GM23338 (cell line): ENCODE results near the gene PPM1H. TPM values are rescaled to one million over a fixed set of nuclear protein-coding genes. Genes with fewer than 3 reads are reported as not detected.

Experiments used
- ATAC-seq: fragments of 200-7000 bp; cut with Tn5 transposase; 3 replicates; pipeline ENCODE4 v1.9.1; 2020
- DNase-seq: peaks from one replicate; pipeline ENCODE4 v3.0.0-alpha.2; 2015; ENCODE audit warnings: low spot score
- H2AFZ ChIP-seq: fragments of 200-600 bp; sonication (generic); 2 replicates; pipeline ENCODE4 v1.8.0; 2016; ENCODE audit warnings: antibody characterized with exemption, mild to moderate bottlenecking, moderate library complexity
- H3F3A ChIP-seq: fragments of 200-600 bp; sonication (generic); replicated peaks from 2 replicates; pipeline ENCODE4 v1.8.0; 2017; ENCODE audit warnings: antibody characterized with exemption, mixed run types, low read depth
- H3K27ac ChIP-seq: fragments of 200-600 bp; sonication (generic); 2 replicates; pipeline ENCODE4 v1.6.1; 2016; ENCODE audit warnings: low read depth
- H3K27me3 ChIP-seq: fragments of 200-600 bp; sonication (generic); 2 replicates; pipeline ENCODE4 v1.8.0; 2016; ENCODE audit warnings: mild to moderate bottlenecking, mixed run types, moderate library complexity; ENCODE audit not compliant: insufficient read depth
- H3K36me3 ChIP-seq: fragments of 200-600 bp; sonication (generic); 2 replicates; pipeline ENCODE4 v1.8.0; 2016; ENCODE audit warnings: mild to moderate bottlenecking; ENCODE audit not compliant: insufficient read depth
- H3K4me1 ChIP-seq: fragments of 200-600 bp; sonication (generic); 2 replicates; pipeline ENCODE4 v1.8.0; 2016; ENCODE audit warnings: mild to moderate bottlenecking, moderate library complexity; ENCODE audit not compliant: insufficient read depth
- H3K4me2 ChIP-seq: fragments of 200-600 bp; sonication (generic); 2 replicates; pipeline ENCODE4 v1.7.1; 2017; ENCODE audit warnings: mixed run types
- H3K4me3 ChIP-seq: fragments of 200-600 bp; sonication (generic); 2 replicates; pipeline ENCODE4 v1.6.1; 2016; ENCODE audit warnings: mixed run types
- H3K79me2 ChIP-seq: fragments of 200-600 bp; sonication (generic); replicated peaks from 2 replicates; pipeline ENCODE4 v1.8.0; 2017; ENCODE audit warnings: mild to moderate bottlenecking; ENCODE audit not compliant: insufficient read depth
- H3K9me2 ChIP-seq: fragments of 200-600 bp; sonication (generic); 2 replicates; pipeline ENCODE4 v1.8.0; 2017; ENCODE audit not compliant: insufficient read depth
- H4K20me1 ChIP-seq: fragments of 200-600 bp; sonication (generic); replicated peaks from 2 replicates; pipeline ENCODE4 v1.8.0; 2017; ENCODE audit warnings: mild to moderate bottlenecking; ENCODE audit not compliant: insufficient read depth
- H3K27ac Mint-ChIP-seq: 2 replicates; pipeline ENCODE4 v1.8.0; 2020; ENCODE audit warnings: inconsistent platforms, mild to moderate bottlenecking, moderate library complexity, mixed read lengths
- H3K27me3 Mint-ChIP-seq: 3 replicates; pipeline ENCODE4 v1.8.0; 2022; ENCODE audit warnings: low read depth, mild to moderate bottlenecking, moderate library complexity, mixed read lengths, inconsistent platforms; ENCODE audit not compliant: insufficient read depth, poor library complexity
- H3K36me3 Mint-ChIP-seq: 3 replicates; pipeline ENCODE4 v1.8.0; 2021; ENCODE audit warnings: low read depth, mild to moderate bottlenecking, inconsistent platforms, moderate library complexity, mixed read lengths
- H3K4me1 Mint-ChIP-seq: 3 replicates; pipeline ENCODE4 v1.8.0; 2020; ENCODE audit warnings: mild to moderate bottlenecking, inconsistent platforms, mixed read lengths
- H3K4me3 Mint-ChIP-seq: 3 replicates; pipeline ENCODE4 v1.8.0; 2021; ENCODE audit warnings: moderate library complexity, mild to moderate bottlenecking, inconsistent platforms, mixed read lengths
- H3K9me3 Mint-ChIP-seq: 3 replicates; pipeline ENCODE4 v1.8.0; 2020; ENCODE audit warnings: moderate library complexity, mild to moderate bottlenecking, inconsistent platforms, mixed read lengths
- CREB1 ChIP-seq: fragments of 250-450 bp; sonication (Bioruptor Pico); IDR thresholded peaks from 2 replicates; pipeline ENCODE4 v1.5.0; 2020; ENCODE audit warnings: low read depth, mild to moderate bottlenecking, moderate library complexity
- ETS1 ChIP-seq: IDR thresholded peaks from 2 replicates; pipeline ENCODE4 v1.6.1; 2016; ENCODE audit warnings: antibody characterized with exemption
- NANOG ChIP-seq: IDR thresholded peaks from 2 replicates; pipeline ENCODE4 v1.6.1; 2016; ENCODE audit warnings: antibody characterized with exemption, borderline replicate concordance
- REST ChIP-seq: IDR thresholded peaks from one replicate; pipeline ENCODE4 v1.6.1; 2018; ENCODE audit warnings: antibody characterized with exemption; ENCODE audit not compliant: unreplicated experiment
- ZNF114 ChIP-seq: fragments of 250-450 bp; sonication (Bioruptor Pico); IDR thresholded peaks from 2 replicates; pipeline ENCODE4 v1.5.0; 2020; ENCODE audit warnings: mild to moderate bottlenecking, moderate library complexity
- polyA plus RNA-seq: library from polyadenylated mRNA; unstranded; fragments of >200 nt; fragmentation: Nextera tagmentation; extraction: Ambion mirVana; gene quantifications from 2 replicates; pipeline ENCODE4 v1.2.1, GENCODE V29; 2016
- total RNA-seq: library from RNA; depleted of rRNA; stranded (reverse); fragments of >200 nt; shearing (Covaris generic); gene quantifications from 2 replicates; pipeline ENCODE4 v1.2.3, GENCODE V29; 2014
- TF ChIP-seq, protein P1 (sequence below), 2 experiments: fragments of 200-600 bp in 1 of 2; sonication (generic) in 1 of 2; conservative IDR thresholded peaks; 2 replicates each; pipeline versions ENCODE4 v1.5.1 to v1.6.1; 2016 to 2017; ENCODE audit warnings: antibody characterized with exemption in 2 of 2, low read depth in 2 of 2, mild to moderate bottlenecking in 2 of 2, moderate library complexity in 1 of 2

Gene PPM1H
- total and polyA plus RNA-seq, 2 experiments from 2014 or later = 11.4 to 41.2 TPM

GRCh38 chr12:62631471-62632410 lies 303.2 kb downstream of the PPM1H start:
- H3F3A ChIP-seq = no peaks in the 10 kb centered on the region; the same call in 1 of the 2 replicates
- peaks cover 51% of the 10 kb centered on the region for H3K4me1 ChIP-seq
- no peaks in the 10 kb centered on the region for H3K36me3 ChIP-seq
- peak overlapping the region; percentile 62 for H3K4me3 ChIP-seq
- peak; percentile 78 for ATAC-seq
- peak; percentile 84 for DNase-seq
- H3K4me2 ChIP-seq = peak overlapping the region; percentile 93
- H3K4me1 Mint-ChIP-seq = peaks cover 53% of the 10 kb centered on the region
- no peaks in the 10 kb centered on the region; the same call in 2 of the 3 replicates for H3K9me3 Mint-ChIP-seq
- H3K27me3 Mint-ChIP-seq = peaks cover 38% of the 10 kb centered on the region
- H2AFZ ChIP-seq = peak overlapping the region; percentile 95
- no peaks in the 10 kb centered on the region; the same call in 2 of the 3 replicates for H3K36me3 Mint-ChIP-seq
- no peak overlapping the region; the same call in 1 of the 2 replicates for H3K27ac ChIP-seq
- peak overlapping the region; percentile 76 for H3K4me3 Mint-ChIP-seq
- H3K27me3 ChIP-seq = peaks cover 30% of the 10 kb centered on the region
- H3K79me2 ChIP-seq = no peaks in the 10 kb centered on the region
- H3K9me2 ChIP-seq = no peaks in the 10 kb centered on the region
- H3K27ac Mint-ChIP-seq = no peak overlapping the region
- H4K20me1 ChIP-seq = no peaks in the 10 kb centered on the region
- no peak for TF ChIP-seq REST
- TF ChIP-seq, protein P1, sequence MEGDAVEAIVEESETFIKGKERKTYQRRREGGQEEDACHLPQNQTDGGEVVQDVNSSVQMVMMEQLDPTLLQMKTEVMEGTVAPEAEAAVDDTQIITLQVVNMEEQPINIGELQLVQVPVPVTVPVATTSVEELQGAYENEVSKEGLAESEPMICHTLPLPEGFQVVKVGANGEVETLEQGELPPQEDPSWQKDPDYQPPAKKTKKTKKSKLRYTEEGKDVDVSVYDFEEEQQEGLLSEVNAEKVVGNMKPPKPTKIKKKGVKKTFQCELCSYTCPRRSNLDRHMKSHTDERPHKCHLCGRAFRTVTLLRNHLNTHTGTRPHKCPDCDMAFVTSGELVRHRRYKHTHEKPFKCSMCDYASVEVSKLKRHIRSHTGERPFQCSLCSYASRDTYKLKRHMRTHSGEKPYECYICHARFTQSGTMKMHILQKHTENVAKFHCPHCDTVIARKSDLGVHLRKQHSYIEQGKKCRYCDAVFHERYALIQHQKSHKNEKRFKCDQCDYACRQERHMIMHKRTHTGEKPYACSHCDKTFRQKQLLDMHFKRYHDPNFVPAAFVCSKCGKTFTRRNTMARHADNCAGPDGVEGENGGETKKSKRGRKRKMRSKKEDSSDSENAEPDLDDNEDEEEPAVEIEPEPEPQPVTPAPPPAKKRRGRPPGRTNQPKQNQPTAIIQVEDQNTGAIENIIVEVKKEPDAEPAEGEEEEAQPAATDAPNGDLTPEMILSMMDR (conservative IDR thresholded peaks at IDR 0.05; ENCODE audit: low read depth in 2 of 2) = peak; percentile 41 to 67
- no peak for TF ChIP-seq ZNF114
- no peak for TF ChIP-seq NANOG
- no peak for TF ChIP-seq CREB1 (CRISPR knock-in tag)
- TF ChIP-seq ETS1 = no peak; the same call in 1 of the 2 replicates
